NOMO-1 treated with dmso at 0.1 percent for 144 hours (cell line): ENCODE results near the gene PDSS1.
"Not testable (repeated sequence)": the region's sequence is repeated elsewhere in the genome, so short reads cannot be mapped to it uniquely, and the experiment has no call there.

ENCODE experiments used
- DNase-seq: peaks from one replicate; lab custom pipeline; 2025; ENCODE audit not compliant: unreplicated experiment; lab: John Stamatoyannopoulos, UW

The PDSS1 gene

GRCh38 chr10:26697163-26697921 is at the start of gene PDSS1:
Gene PDSS1 (plus strand): TSS chr10:26697701. CDS start chr10:26697712, 11 bp downstream.
- peak; percentile 81 for DNase-seq

- not testable (repeated sequence) for DNase-seq
Measured at GRCh38 chr10:26648245-26648636, 49.3 kb upstream of the PDSS1 start.

GRCh38 chr10:26650406-26650805 is 47.1 kb upstream of the PDSS1 start:
- no peak for DNase-seq

- DNase-seq = not testable (repeated sequence)
Measured at GRCh38 chr10:26651476-26651875, 46.0 kb upstream of the PDSS1 start.

GRCh38 chr10:26653004-26653403 is 44.5 kb upstream of the PDSS1 start:
- DNase-seq = no peak

GRCh38 chr10:26655746-26656145 is 41.8 kb upstream of the PDSS1 start:
- DNase-seq = no peak

GRCh38 chr10:26662864-26663263 is 34.6 kb upstream of the PDSS1 start:
- DNase-seq = no peak

GRCh38 chr10:26665080-26666048 is 32.1 kb upstream of the PDSS1 start:
- no peak for DNase-seq

GRCh38 chr10:26675873-26676257 is 21.6 kb upstream of the PDSS1 start:
- no peak for DNase-seq

- no peak for DNase-seq
Measured at GRCh38 chr10:26679588-26679987, 17.9 kb upstream of the PDSS1 start.

- peak; percentile 25 for DNase-seq
Measured at GRCh38 chr10:26681076-26681475, 16.4 kb upstream of the PDSS1 start.

GRCh38 chr10:26681971-26682370 is 15.5 kb upstream of the PDSS1 start:
- not testable (repeated sequence) for DNase-seq

- no peak for DNase-seq
Measured at GRCh38 chr10:26682931-26683330, 14.6 kb upstream of the PDSS1 start.

- not testable (repeated sequence) for DNase-seq
Measured at GRCh38 chr10:26684667-26685264, 12.7 kb upstream of the PDSS1 start.

- no peak for DNase-seq
Measured at GRCh38 chr10:26685441-26685840, 12.1 kb upstream of the PDSS1 start.

- DNase-seq = no peak
Measured at GRCh38 chr10:26689399-26689798, 8.1 kb upstream of the PDSS1 start.

- no peak for DNase-seq
Measured at GRCh38 chr10:26690731-26691475, 6.6 kb upstream of the PDSS1 start.

GRCh38 chr10:26694536-26694935 is 3.0 kb upstream of the PDSS1 start:
- not testable (repeated sequence) for DNase-seq

GRCh38 chr10:26696786-26697162 is 727 bp upstream of the PDSS1 start:
- peak; percentile 49 for DNase-seq

- no peak for DNase-seq
Measured at GRCh38 chr10:26697922-26698608, 564 bp downstream of the PDSS1 start.
